Loucy (cell line): ENCODE results near the gene FGD5.

Experiments used
- EZH2phosphoT487 ChIP-seq: fragments of 200-600 bp; IDR thresholded peaks from 2 replicates; pipeline ENCODE4 v1.6.1; 2018; ENCODE audit warnings: antibody characterized with exemption, mild to moderate bottlenecking, moderate library complexity, borderline replicate concordance
- TF ChIP-seq, protein P1 (sequence below): fragments of 200-600 bp; sonication (generic); conservative IDR thresholded peaks from 2 replicates; pipeline ENCODE4 v1.5.1; 2014; ENCODE audit warnings: mild to moderate bottlenecking, antibody characterized with exemption, low read length

DNA sequence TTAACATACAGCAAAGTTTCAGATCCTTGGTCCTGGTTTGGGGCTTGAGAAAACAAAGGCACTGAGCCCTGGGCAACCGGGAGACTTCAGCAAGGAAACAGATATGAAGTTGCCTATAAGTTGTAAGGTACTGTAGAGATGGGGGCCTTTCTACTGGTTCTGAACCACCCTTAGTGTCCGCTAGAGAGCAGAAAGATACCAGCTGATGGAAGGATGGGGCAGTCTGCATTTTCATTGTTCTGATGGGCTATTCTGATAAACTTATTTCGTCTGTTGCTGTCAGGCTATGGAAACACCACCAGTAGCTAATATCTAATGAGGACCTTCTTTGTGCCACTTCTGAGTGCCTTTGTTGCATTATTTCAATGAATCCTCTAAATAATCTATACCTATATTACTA is 38.7 kb downstream of the FGD5 start:
- TF ChIP-seq, protein P1, sequence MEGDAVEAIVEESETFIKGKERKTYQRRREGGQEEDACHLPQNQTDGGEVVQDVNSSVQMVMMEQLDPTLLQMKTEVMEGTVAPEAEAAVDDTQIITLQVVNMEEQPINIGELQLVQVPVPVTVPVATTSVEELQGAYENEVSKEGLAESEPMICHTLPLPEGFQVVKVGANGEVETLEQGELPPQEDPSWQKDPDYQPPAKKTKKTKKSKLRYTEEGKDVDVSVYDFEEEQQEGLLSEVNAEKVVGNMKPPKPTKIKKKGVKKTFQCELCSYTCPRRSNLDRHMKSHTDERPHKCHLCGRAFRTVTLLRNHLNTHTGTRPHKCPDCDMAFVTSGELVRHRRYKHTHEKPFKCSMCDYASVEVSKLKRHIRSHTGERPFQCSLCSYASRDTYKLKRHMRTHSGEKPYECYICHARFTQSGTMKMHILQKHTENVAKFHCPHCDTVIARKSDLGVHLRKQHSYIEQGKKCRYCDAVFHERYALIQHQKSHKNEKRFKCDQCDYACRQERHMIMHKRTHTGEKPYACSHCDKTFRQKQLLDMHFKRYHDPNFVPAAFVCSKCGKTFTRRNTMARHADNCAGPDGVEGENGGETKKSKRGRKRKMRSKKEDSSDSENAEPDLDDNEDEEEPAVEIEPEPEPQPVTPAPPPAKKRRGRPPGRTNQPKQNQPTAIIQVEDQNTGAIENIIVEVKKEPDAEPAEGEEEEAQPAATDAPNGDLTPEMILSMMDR: peak; percentile 64
- TF ChIP-seq EZH2phosphoT487: no peak
